ENCODE results near the gene LGALS1. TPM values are rescaled to one million over a fixed set of nuclear protein-coding genes. Genes with fewer than 3 reads are reported as not detected.

The LGALS1 gene
- total RNA-seq, result 100 to 1,000 TPM; 816 to 833 TPM

DNA sequence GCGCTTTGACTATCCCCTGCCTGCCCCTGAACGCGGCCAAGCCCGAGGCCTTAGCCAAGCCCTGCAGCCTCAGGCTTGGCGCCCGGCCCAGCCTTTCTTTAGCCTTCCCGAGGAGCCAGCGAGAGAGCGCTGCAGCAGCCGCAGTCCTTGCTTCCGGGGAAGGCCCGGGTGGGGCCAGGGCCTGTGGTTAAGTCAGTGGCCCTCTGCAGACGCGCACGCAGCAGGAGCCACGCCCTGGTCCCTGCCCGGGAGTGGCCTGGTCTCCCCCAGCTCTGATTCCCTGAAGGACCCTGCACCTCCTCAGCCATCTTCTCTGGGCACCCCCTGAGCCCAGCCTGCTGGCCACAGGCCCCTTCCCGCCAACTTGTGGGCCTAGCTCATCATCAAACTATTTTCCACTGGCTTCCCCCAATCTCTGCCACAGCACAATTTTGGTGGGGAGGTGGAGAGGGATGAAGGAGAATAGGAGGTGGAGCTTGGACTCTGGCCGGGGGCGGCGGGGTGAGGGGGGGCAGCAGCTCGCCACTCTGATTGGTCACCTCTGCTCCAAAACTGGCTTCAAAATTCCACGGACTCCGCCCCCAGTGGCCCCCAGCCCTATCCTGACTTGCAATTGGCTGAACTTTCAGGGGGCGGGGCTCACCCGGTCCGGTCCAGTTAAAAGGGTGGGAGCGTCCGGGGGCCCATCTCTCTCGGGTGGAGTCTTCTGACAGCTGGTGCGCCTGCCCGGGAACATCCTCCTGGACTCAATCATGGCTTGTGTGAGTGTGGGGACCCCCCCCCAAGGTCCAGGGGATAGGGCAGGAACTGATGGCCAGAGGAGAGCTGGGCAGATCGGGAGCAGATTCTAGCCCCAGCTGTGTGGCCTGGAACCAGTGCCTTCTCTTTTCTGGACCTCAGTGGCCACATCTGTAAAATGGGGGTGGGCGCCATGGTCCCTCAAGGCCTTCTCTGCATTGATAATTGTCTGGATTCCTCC is at the start of gene LGALS1:
Gene LGALS1 (plus strand): TSS at position 686 of the 979 bp plus-strand sequence. CDS start 67 bp downstream, at position 753.
- Mint-ChIP-seq H3K27ac (peak within 1 kb of the TSS; percentile 93), H3K4me3 (peak within 1 kb of the TSS; percentile 87), H3K4me1 (ENCODE audit: low read depth) (peaks cover 48% of the 10 kb centered on the region), H3K36me3 (peaks cover 14% of the 10 kb centered on the region), H3K9me3 (no peaks in the 10 kb centered on the region), H3K27me3 (no peaks in the 10 kb centered on the region)
- peak; percentile 89 for DNase-seq
- intact Hi-C loops (cut with micrococcal nuclease), result loop anchor here (5.0 to 10.0 kb wide), 2 partner anchors 133 to 170 kb away; partner anchors contain the start of genes ANKRD54 and EIF3L
- CTCF ChIA-PET, result interaction anchor here (0.5 to 24.9 kb wide), 9 partner anchors 10 to 68 kb away, joined by 3 to 574 read pairs (median 7); partner anchors contain the start of genes GGA1, PDXP, SH3BP1 and TRIOBP
- POLR2A ChIA-PET, result interaction anchor here (0.9 to 3.4 kb wide), 12 partner anchors 11 to 67 kb away, joined by 3 to 15 read pairs (median 6); partner anchors contain the start of genes GGA1, NOL12 and PDXP

DNA sequence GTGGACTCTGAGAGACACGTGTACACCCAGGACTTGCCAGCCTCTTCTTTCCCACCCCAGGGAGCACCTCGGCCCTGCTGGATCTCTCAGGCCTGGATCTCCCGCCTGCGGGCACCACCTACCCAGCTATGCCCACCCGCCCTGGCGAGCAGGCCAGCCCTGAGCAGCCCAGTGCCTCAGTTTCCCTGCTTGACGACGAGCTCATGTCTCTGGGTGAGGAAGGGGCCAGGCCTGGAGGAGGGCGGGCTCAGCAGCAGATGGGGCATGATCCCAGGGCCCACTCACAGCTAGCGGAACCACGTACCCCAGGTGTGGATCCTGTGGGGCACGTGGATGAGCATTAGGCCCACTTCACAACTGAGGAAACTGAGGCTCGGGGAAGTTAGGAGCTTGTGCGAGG is 49.7 kb upstream of the LGALS1 start:
- no peaks in the 10 kb centered on the region for H3K9me3 Mint-ChIP-seq
- H3K27me3 Mint-ChIP-seq, result no peaks in the 10 kb centered on the region
- no peak for DNase-seq
- peaks cover 52% of the 10 kb centered on the region for H3K4me1 Mint-ChIP-seq (ENCODE audit: low read depth)
- ChIA-PET POLR2A (interaction anchor here (0.8 to 1.3 kb wide), 3 partner anchors 9 to 15 kb away, joined by 3 to 7 read pairs (median 4); no protein-coding TSS in a partner anchor), CTCF (interaction anchor here (1.0 to 7.4 kb wide), 8 partner anchors 9 to 192 kb away, joined by 3 to 81 read pairs (median 6); partner anchors contain the start of gene GGA1)
- H3K4me3 Mint-ChIP-seq, result no peak overlapping the region
- peaks cover 11% of the 10 kb centered on the region for H3K36me3 Mint-ChIP-seq
- intact Hi-C loops (cut with micrococcal nuclease), result no loop called here
- H3K27ac Mint-ChIP-seq, result peak overlapping the region; percentile 90

- CTCF ChIA-PET, result interaction anchor here (1.0 to 7.4 kb wide), 9 partner anchors 9 to 191 kb away, joined by 3 to 81 read pairs (median 6); partner anchors contain the start of gene GGA1
- Mint-ChIP-seq H3K4me3 (no peak overlapping the region), H3K9me3 (no peaks in the 10 kb centered on the region), H3K27me3 (no peaks in the 10 kb centered on the region), H3K36me3 (peaks cover 11% of the 10 kb centered on the region), H3K27ac (peak overlapping the region; percentile 90), H3K4me1 (ENCODE audit: low read depth) (peaks cover 52% of the 10 kb centered on the region)
- no peak for DNase-seq
- POLR2A ChIA-PET, result interaction anchor here (0.8 to 1.9 kb wide), 3 partner anchors 8 to 17 kb away, joined by 3 to 7 read pairs (median 6); no protein-coding TSS in a partner anchor
- intact Hi-C loops (cut with micrococcal nuclease), result no loop called here
These were observed 49.3 kb upstream of the LGALS1 start for GRCh38 chr22:37626144-37626543.

DNA sequence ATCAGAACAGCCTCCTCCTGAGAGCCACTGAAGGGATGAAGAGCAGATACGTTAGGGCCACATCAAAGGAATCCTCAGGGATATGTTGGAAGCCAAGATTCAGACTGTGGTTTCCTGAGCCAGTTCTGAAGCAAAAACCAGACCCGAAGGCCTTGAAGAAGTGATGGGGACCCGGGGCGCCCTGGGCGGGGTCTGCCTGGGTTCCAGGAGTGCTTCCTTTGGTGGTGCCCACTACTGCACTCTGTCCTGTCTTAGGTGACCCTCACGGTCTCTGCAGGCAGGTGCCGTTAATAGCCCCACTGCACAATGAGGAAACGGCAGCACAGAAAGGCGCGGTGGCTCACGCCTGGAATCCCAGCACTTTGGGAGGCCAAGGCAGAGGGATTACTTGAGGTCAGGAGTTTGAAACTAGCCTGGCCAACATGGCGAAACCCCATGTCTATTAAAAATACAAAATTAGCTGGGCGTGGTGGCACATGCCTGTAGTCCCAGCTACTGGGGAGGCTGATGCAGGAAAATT is 48.8 kb upstream of the LGALS1 start:
- H3K9me3 Mint-ChIP-seq, result no peaks in the 10 kb centered on the region
- ChIA-PET POLR2A (interaction anchor here (0.8 to 2.1 kb wide), 6 partner anchors 11 to 57 kb away, joined by 3 to 6 read pairs (median 4); partner anchors contain the start of gene GGA1), CTCF (interaction anchor here (1.0 to 7.4 kb wide), 8 partner anchors 10 to 191 kb away, joined by 3 to 81 read pairs (median 8); partner anchors contain the start of gene GGA1)
- no peaks in the 10 kb centered on the region for H3K27me3 Mint-ChIP-seq
- no peak for DNase-seq
- peak overlapping the region; percentile 23 for H3K4me3 Mint-ChIP-seq
- H3K4me1 Mint-ChIP-seq (ENCODE audit: low read depth), result peaks cover 52% of the 10 kb centered on the region
- H3K36me3 Mint-ChIP-seq, result peaks cover 11% of the 10 kb centered on the region
- intact Hi-C loops (cut with micrococcal nuclease), result no loop called here
- H3K27ac Mint-ChIP-seq, result peak overlapping the region; percentile 90

DNA sequence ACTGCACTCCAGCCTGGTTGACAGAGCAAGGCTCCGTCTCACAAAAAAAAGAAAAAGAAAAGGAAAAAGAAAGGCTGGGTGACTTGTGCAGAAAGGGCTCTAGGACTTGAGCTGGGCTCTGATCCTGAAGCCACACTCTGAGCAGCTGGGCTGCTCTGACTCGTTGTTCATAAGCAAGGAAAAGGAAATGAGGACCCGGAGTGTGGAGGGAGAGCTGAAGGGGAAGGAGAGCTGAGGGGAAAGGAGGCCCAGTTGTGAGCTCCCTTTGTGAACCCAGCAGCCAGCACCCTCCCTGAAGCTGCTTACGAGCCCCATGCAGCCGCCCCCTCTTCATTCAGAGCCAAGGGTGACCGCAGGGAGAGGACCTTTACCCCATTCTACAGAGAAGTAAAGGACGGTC is 48.3 kb upstream of the LGALS1 start:
- ChIA-PET POLR2A (interaction anchor here (0.8 to 2.1 kb wide), 6 partner anchors 11 to 57 kb away, joined by 3 to 6 read pairs (median 4); partner anchors contain the start of gene GGA1), CTCF (interaction anchor here (0.6 to 7.4 kb wide), 7 partner anchors 10 to 108 kb away, joined by 3 to 81 read pairs (median 10); no protein-coding TSS in a partner anchor)
- Mint-ChIP-seq H3K4me3 (peak overlapping the region; percentile 23), H3K36me3 (peaks cover 13% of the 10 kb centered on the region), H3K9me3 (no peaks in the 10 kb centered on the region), H3K27me3 (no peaks in the 10 kb centered on the region), H3K27ac (peak overlapping the region; percentile 90), H3K4me1 (ENCODE audit: low read depth) (peaks cover 52% of the 10 kb centered on the region)
- no peak for DNase-seq
- intact Hi-C loops (cut with micrococcal nuclease), result no loop called here

DNA sequence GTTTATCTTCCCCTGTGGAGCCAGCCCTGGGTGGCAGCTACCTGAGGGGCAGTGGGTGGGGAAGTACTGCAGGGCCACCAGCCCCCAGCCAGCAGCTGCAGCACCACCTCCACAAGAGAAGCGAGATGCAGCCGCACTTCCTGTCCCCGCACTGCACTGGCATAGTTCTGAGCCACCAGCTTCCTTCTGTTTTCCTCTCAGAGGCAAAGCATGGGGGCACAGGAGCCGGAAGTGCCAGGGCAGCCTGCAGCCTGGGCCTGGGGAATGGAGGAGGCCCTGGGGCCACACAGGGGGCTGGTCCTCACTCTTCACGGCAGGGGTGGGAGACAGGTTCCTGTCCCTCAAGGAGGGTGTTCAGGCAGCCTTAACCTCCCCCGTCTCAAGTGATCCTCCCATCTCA is 47.9 kb upstream of the LGALS1 start:
- Mint-ChIP-seq H3K4me1 (ENCODE audit: low read depth) (peaks cover 53% of the 10 kb centered on the region), H3K9me3 (no peaks in the 10 kb centered on the region), H3K27ac (peak overlapping the region; percentile 90), H3K27me3 (no peaks in the 10 kb centered on the region), H3K4me3 (no peak overlapping the region), H3K36me3 (peaks cover 13% of the 10 kb centered on the region)
- POLR2A ChIA-PET, result interaction anchor here (0.8 to 2.1 kb wide), 8 partner anchors 11 to 56 kb away, joined by 3 to 6 read pairs (median 4); partner anchors contain the start of genes GGA1, LGALS1 and SH3BP1
- CTCF ChIA-PET, result interaction anchor here (0.6 to 7.4 kb wide), 7 partner anchors 9 to 108 kb away, joined by 3 to 81 read pairs (median 10); no protein-coding TSS in a partner anchor
- intact Hi-C loops (cut with micrococcal nuclease), result no loop called here
- peak; percentile 68 for DNase-seq

- peaks cover 58% of the 10 kb centered on the region for H3K4me1 Mint-ChIP-seq (ENCODE audit: low read depth)
- H3K36me3 Mint-ChIP-seq, result peaks cover 11% of the 10 kb centered on the region
- ChIA-PET CTCF (interaction anchor here (1.2 to 7.4 kb wide), 5 partner anchors 8 to 52 kb away, joined by 3 to 81 read pairs (median 12); no protein-coding TSS in a partner anchor), POLR2A (interaction anchor here (1.3 to 2.1 kb wide), 3 partner anchors 10 to 47 kb away, joined by 3 to 6 read pairs (median 4); partner anchors contain the start of genes GGA1, LGALS1 and SH3BP1)
- H3K9me3 Mint-ChIP-seq, result no peaks in the 10 kb centered on the region
- intact Hi-C loops (cut with micrococcal nuclease), result no loop called here
- no peak overlapping the region for H3K4me3 Mint-ChIP-seq
- no peaks in the 10 kb centered on the region for H3K27me3 Mint-ChIP-seq
- no peak for DNase-seq
- peak overlapping the region; percentile 90 for H3K27ac Mint-ChIP-seq
These were observed 46.6 kb upstream of the LGALS1 start for GRCh38 chr22:37628830-37629229.

GRCh38 chr22:37629928-37630327 is 45.5 kb upstream of the LGALS1 start:
- ChIA-PET POLR2A (interaction anchor here (1.1 kb wide), 1 partner anchor 22 kb away, joined by 3 read pairs; no protein-coding TSS in a partner anchor), CTCF (interaction anchor here (5.5 to 15.3 kb wide), 2 partner anchors 13 to 48 kb away, joined by 125 to 574 read pairs; partner anchors contain the start of genes LGALS1 and NOL12)
- DNase-seq, result no peak
- intact Hi-C loops (cut with micrococcal nuclease), result loop anchor here (10.0 kb wide), 1 partner anchor 115 kb away; no protein-coding TSS in a partner anchor
- H3K27ac Mint-ChIP-seq, result no peak overlapping the region
- H3K4me1 Mint-ChIP-seq (ENCODE audit: low read depth), result peaks cover 64% of the 10 kb centered on the region
- no peak overlapping the region for H3K4me3 Mint-ChIP-seq
- H3K36me3 Mint-ChIP-seq, result peaks cover 9% of the 10 kb centered on the region
- H3K9me3 Mint-ChIP-seq, result no peaks in the 10 kb centered on the region
- H3K27me3 Mint-ChIP-seq, result no peaks in the 10 kb centered on the region

DNA sequence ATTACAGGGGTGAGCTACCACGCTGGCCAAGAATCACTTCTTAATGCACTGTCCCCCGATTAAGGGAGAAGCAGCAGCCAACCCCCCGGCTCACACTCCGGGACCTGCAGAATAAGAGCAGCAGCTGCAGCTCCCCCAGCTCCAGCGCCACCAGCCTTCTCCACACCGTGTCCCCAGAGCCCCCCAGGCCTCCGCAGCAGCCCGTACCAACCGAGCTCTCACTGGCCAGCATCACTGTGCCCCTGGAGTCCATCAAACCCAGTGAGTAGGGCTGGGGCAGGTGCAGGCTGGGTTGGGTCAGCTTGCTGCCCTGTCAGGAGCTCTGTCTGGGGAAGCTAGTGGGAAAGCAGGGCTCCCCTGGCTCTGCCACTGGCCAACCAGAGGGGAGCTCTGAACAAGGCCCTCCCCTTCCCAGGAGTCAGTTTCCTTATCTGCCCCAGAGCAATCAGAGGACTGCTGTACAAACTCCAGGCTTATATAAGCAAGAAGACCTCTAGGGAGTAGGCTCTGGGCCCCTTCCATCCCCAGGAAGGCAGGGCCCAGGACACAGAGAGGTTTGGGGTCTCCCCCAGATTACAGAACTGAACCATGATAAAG is 44.5 kb upstream of the LGALS1 start:
- intact Hi-C loops (cut with micrococcal nuclease), result loop anchor here (10.0 kb wide), 1 partner anchor 114 kb away; no protein-coding TSS in a partner anchor
- ChIA-PET CTCF (interaction anchor here (1.4 to 15.3 kb wide), 5 partner anchors 8 to 47 kb away, joined by 3 to 574 read pairs (median 18); partner anchors contain the start of genes GGA1, LGALS1 and NOL12), POLR2A (interaction anchor here (1.1 to 5.0 kb wide), 4 partner anchors 9 to 44 kb away, joined by 3 to 24 read pairs (median 6); partner anchors contain the start of gene LGALS1)
- no peaks in the 10 kb centered on the region for H3K9me3 Mint-ChIP-seq
- peak overlapping the region; percentile 95 for H3K27ac Mint-ChIP-seq
- H3K4me3 Mint-ChIP-seq, result no peak overlapping the region
- DNase-seq, result no peak
- peaks cover 65% of the 10 kb centered on the region for H3K4me1 Mint-ChIP-seq (ENCODE audit: low read depth)
- H3K36me3 Mint-ChIP-seq, result peaks cover 2% of the 10 kb centered on the region
- H3K27me3 Mint-ChIP-seq, result no peaks in the 10 kb centered on the region

DNA sequence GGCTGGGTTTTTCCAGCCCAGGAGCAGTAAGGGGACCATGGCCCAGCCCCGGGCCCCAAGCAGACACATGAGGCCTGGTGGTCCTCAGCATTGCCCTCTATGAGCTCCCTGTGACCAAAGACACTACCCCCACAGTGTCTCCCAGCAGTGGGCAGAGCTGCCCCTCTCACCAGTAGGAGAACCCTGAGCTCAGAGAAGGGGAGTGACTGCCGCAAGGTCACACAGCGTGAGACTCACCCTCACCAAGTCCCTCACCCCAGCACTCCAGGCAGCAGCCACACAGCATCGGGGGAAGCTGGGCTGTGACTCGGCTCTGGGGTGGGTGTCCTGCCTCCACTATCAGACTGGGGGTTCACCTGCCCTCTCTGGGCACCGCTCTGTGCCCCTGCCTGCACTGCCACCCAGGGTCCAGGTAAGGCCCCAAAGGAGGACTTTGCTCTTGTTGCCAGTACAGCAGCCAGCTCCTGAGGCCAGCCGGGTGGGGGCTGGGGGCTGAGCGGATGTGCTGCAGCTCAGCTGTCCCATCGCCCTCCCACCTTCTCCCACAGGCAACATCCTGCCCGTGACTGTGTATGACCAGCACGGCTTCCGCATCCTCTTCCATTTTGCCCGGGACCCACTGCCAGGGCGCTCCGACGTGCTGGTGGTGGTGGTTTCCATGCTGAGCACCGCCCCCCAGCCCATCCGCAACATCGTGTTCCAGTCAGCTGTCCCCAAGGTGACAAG is 43.8 kb upstream of the LGALS1 start:
- Mint-ChIP-seq H3K27me3 (no peaks in the 10 kb centered on the region), H3K36me3 (peaks cover 2% of the 10 kb centered on the region), H3K4me3 (peak overlapping the region; percentile 32), H3K4me1 (ENCODE audit: low read depth) (peaks cover 64% of the 10 kb centered on the region), H3K27ac (peak overlapping the region; percentile 95), H3K9me3 (no peaks in the 10 kb centered on the region)
- POLR2A ChIA-PET, result interaction anchor here (1.8 to 5.0 kb wide), 5 partner anchors 9 to 55 kb away, joined by 6 to 27 read pairs (median 7); partner anchors contain the start of genes GGA1, LGALS1 and NOL12
- DNase-seq, result peak; percentile 43
- CTCF ChIA-PET, result interaction anchor here (0.7 to 15.3 kb wide), 7 partner anchors 8 to 47 kb away, joined by 3 to 574 read pairs (median 11); partner anchors contain the start of genes GGA1, LGALS1 and NOL12
- intact Hi-C loops (cut with micrococcal nuclease), result loop anchor here (10.0 kb wide), 1 partner anchor 113 kb away; no protein-coding TSS in a partner anchor
